MM.1S (cell line): ENCODE results near the gene FRAS1.

Source experiments
- DNase-seq: peaks from one replicate; pipeline ENCODE4 v3.0.0-alpha.2; 2015
- H2AFZ ChIP-seq: fragments of 300-600 bp; sonication (generic); 2 replicates; pipeline ENCODE4 v1.6.0; 2016; ENCODE audit warnings: antibody characterized with exemption, low read length
- H3F3A ChIP-seq: fragments of 300-600 bp; sonication (generic); 2 replicates; pipeline ENCODE4 v1.6.1; 2016; ENCODE audit warnings: mild to moderate bottlenecking, antibody characterized with exemption, low read length, moderate library complexity, mixed read lengths; ENCODE audit not compliant: insufficient read depth
- H3K27ac ChIP-seq: fragments of 300-600 bp; sonication (generic); 2 replicates; pipeline ENCODE4 v1.5.1; 2016; ENCODE audit warnings: mild to moderate bottlenecking, low read length
- H3K27me3 ChIP-seq: fragments of 300-600 bp; sonication (generic); replicated peaks from 2 replicates; pipeline ENCODE4 v1.6.0; 2016; ENCODE audit warnings: low read length; ENCODE audit not compliant: insufficient read depth
- H3K36me3 ChIP-seq: fragments of 300-600 bp; sonication (generic); replicated peaks from 2 replicates; pipeline ENCODE4 v1.6.1; 2016; ENCODE audit warnings: mild to moderate bottlenecking, low read length, mixed read lengths; ENCODE audit not compliant: insufficient read depth
- H3K4me1 ChIP-seq: fragments of 300-600 bp; sonication (generic); 2 replicates; pipeline ENCODE4 v1.6.1; 2016; ENCODE audit warnings: low read length, mixed read lengths
- H3K4me2 ChIP-seq: fragments of 300-600 bp; sonication (generic); 2 replicates; pipeline ENCODE4 v1.6.0; 2016; ENCODE audit warnings: low read depth, low read length
- H3K4me3 ChIP-seq: fragments of 300-600 bp; sonication (generic); 2 replicates; pipeline ENCODE4 v1.5.1; 2016; ENCODE audit warnings: low read length, mixed read lengths
- H3K79me2 ChIP-seq: fragments of 300-600 bp; sonication (generic); 2 replicates; pipeline ENCODE4 v1.6.1; 2016; ENCODE audit warnings: mixed run types, low read length, mixed read lengths
- H3K9ac ChIP-seq: fragments of 300-600 bp; sonication (generic); 2 replicates; pipeline ENCODE4 v1.6.1; 2016; ENCODE audit warnings: low read length, mixed read lengths
- H3K9me2 ChIP-seq: fragments of 300-600 bp; sonication (generic); replicated peaks from 2 replicates; pipeline ENCODE4 v1.6.1; 2016; ENCODE audit warnings: mild to moderate bottlenecking, low read length, mixed read lengths; ENCODE audit not compliant: insufficient read depth
- H3K9me3 ChIP-seq: fragments of 300-600 bp; sonication (generic); replicated peaks from 2 replicates; pipeline ENCODE4 v1.6.1; 2016; ENCODE audit warnings: mild to moderate bottlenecking, low read length, mixed read lengths; ENCODE audit not compliant: insufficient read depth
- H4K20me1 ChIP-seq: fragments of 300-600 bp; sonication (generic); 2 replicates; pipeline ENCODE4 v1.6.1; 2016; ENCODE audit warnings: mild to moderate bottlenecking, low read length, moderate library complexity, mixed read lengths; ENCODE audit not compliant: insufficient read depth
- EZH2 ChIP-seq: fragments of 300-600 bp; sonication (generic); optimal IDR thresholded peaks from 2 replicates; pipeline ENCODE3; 2017; ENCODE audit warnings: low read depth, mild to moderate bottlenecking, antibody characterized with exemption, low read length, mixed read lengths
- EZH2phosphoT487 ChIP-seq: fragments of 300-600 bp; sonication (generic); IDR thresholded peaks from 2 replicates; pipeline ENCODE4 v1.6.1; 2018; ENCODE audit warnings: antibody characterized with exemption, low read length
- TF ChIP-seq, protein P1 (sequence below): fragments of 300-600 bp; sonication (generic); IDR thresholded peaks from 2 replicates; pipeline ENCODE4 v1.5.1; 2016; ENCODE audit warnings: antibody characterized with exemption, low read length, mixed read lengths

FRAS1 gene

DNA sequence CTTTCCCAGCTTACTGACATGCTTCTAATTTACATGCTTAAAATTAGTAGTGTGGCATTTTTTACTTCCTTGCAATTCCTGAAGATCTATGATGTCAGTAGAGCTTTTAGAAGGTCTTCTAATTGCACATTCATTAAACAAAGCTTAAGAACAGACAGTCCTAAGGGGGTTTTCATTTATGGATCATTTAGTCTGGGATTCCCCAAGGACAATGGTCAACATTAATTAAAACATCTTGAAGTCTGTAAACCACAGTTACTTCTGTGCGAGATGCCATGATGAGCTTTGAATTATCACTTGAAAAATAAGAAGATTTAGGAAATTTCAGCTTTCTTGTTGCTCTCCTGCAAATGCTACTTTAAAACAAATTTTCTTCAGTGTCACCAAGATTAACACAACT lies 514.7 kb downstream of the FRAS1 start:
- H4K20me1 ChIP-seq: no peaks in the 10 kb centered on the region
- DNase-seq: no peak
- H3K27me3 ChIP-seq: no peaks in the 10 kb centered on the region
- TF ChIP-seq, protein P1, sequence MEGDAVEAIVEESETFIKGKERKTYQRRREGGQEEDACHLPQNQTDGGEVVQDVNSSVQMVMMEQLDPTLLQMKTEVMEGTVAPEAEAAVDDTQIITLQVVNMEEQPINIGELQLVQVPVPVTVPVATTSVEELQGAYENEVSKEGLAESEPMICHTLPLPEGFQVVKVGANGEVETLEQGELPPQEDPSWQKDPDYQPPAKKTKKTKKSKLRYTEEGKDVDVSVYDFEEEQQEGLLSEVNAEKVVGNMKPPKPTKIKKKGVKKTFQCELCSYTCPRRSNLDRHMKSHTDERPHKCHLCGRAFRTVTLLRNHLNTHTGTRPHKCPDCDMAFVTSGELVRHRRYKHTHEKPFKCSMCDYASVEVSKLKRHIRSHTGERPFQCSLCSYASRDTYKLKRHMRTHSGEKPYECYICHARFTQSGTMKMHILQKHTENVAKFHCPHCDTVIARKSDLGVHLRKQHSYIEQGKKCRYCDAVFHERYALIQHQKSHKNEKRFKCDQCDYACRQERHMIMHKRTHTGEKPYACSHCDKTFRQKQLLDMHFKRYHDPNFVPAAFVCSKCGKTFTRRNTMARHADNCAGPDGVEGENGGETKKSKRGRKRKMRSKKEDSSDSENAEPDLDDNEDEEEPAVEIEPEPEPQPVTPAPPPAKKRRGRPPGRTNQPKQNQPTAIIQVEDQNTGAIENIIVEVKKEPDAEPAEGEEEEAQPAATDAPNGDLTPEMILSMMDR: no peak
- TF ChIP-seq EZH2 (no peak), EZH2phosphoT487 (no peak)
- 0 out of 2 replicates have a peak, but pooled peaks cover 6% of the 10 kb centered on the region for H3F3A ChIP-seq
- H3K9me3 ChIP-seq: no peaks in the 10 kb centered on the region
- H3K9ac ChIP-seq: no peak overlapping the region
- no peaks in the 10 kb centered on the region for H3K9me2 ChIP-seq
- no peak overlapping the region for H2AFZ ChIP-seq
- no peak overlapping the region for H3K4me3 ChIP-seq
- no peaks in the 10 kb centered on the region for H3K79me2 ChIP-seq
- no peak overlapping the region for H3K27ac ChIP-seq
- peaks cover 11% of the 10 kb centered on the region for H3K4me1 ChIP-seq
- H3K36me3 ChIP-seq: no peaks in the 10 kb centered on the region
- H3K4me2 ChIP-seq: no peak overlapping the region

DNA sequence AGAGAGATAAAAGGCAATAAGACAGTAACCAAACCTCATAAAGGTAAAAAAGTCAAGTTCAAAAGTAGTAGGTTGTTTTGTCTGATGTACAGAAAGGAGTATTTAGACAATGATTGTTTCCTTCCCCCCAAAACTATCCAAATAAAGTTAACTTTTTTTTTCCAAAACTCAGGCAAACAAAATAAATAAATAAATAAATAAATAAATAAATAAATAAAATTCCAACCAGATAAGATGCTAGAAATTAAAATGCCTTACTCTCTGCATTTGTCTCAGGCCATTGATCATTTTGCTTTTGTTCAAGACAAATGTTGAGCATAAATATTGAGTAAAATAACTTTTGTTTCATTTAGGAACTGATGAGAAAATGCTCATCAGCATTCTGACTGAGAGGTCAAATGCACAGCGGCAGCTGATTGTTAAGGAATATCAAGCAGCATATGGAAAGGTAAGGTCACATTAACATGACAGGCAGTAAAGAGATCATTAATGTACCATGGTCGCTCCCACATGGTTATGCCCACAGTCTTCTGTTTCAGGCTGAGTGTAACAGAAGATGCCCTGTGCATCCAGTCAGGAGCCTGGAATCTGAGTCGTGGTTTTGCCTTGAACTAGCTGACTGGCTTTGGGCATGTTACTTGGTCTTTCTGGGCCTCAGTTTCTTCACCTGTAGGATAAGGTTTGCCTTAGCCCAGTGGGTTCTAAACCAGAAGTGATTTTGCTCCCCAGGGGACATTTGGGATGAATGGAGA lies 521.7 kb downstream of the FRAS1 start:
- Histone ChIP-seq H3F3A (no peaks in the 10 kb centered on the region), H3K9me3 (no peaks in the 10 kb centered on the region), H3K9me2 (no peaks in the 10 kb centered on the region; the same call in 1 of the 2 replicates), H3K4me3 (no peak overlapping the region), H3K9ac (no peak overlapping the region), H3K27me3 (no peaks in the 10 kb centered on the region), H3K36me3 (no peaks in the 10 kb centered on the region), H3K27ac (no peak overlapping the region), H3K4me2 (no peak overlapping the region), H3K4me1 (no peaks in the 10 kb centered on the region), H4K20me1 (no peaks in the 10 kb centered on the region), H3K79me2 (no peaks in the 10 kb centered on the region), H2AFZ (no peak overlapping the region)
- TF ChIP-seq, protein P1: no peak
- TF ChIP-seq EZH2 (no peak), EZH2phosphoT487 (no peak)
- no peak for DNase-seq

DNA sequence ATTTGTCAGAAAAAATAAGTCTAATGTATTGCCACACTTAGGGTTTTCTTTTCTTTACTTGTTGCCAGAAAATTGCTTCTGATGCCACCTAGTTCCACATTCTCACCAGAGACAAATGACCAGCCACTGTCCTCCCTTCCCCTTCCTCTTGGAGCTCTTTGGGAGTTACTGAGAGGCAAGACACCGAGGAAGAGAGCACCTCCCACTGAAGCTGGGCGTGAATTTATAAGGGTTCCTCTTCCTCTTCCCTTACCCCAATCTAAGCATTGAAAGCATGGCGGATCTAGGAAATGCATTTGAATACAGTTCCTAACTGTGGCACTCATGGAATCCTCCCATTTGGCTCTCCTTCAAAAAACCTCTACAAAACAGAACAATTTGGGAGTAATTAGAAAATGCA lies 524.5 kb downstream of the FRAS1 start:
- no peak overlapping the region for H2AFZ ChIP-seq
- H3F3A ChIP-seq: no peaks in the 10 kb centered on the region
- DNase-seq: no peak
- H3K9me2 ChIP-seq: no peaks in the 10 kb centered on the region; the same call in 1 of the 2 replicates
- H4K20me1 ChIP-seq: no peaks in the 10 kb centered on the region
- H3K4me2 ChIP-seq: no peak overlapping the region
- no peaks in the 10 kb centered on the region for H3K27me3 ChIP-seq
- H3K9ac ChIP-seq: no peak overlapping the region
- no peaks in the 10 kb centered on the region for H3K9me3 ChIP-seq
- TF ChIP-seq EZH2phosphoT487: no peak
- TF ChIP-seq, protein P1: no peak
- no peak for TF ChIP-seq EZH2
- H3K79me2 ChIP-seq: no peaks in the 10 kb centered on the region
- no peak overlapping the region for H3K27ac ChIP-seq
- no peaks in the 10 kb centered on the region for H3K36me3 ChIP-seq
- H3K4me1 ChIP-seq: no peaks in the 10 kb centered on the region
- H3K4me3 ChIP-seq: no peak overlapping the region
